ENCODE measurements around the gene TIGD1. TPM values are rescaled to one million over a fixed set of nuclear protein-coding genes. Genes with fewer than 3 reads are reported as not detected.
A peak's percentile ranks its signal among the peaks of the same experiment; 100 is the strongest.
"Not testable (repeated sequence)": the region's sequence is repeated elsewhere in the genome, so short reads cannot be mapped to it uniquely, and the experiment has no call there.

The TIGD1 gene
- total RNA-seq, 1 donor = 7.8 TPM

- no peak for DNase-seq (ENCODE audit: low read depth)
- no peak overlapping the region for H3K4me3 ChIP-seq (ENCODE audit: low read depth, low read length)
- TF ChIP-seq CTCF (IDR thresholded peaks at IDR 0.05; ENCODE audit: insufficient read depth, low read length) = no peak
Measured at GRCh38 chr2:232573771-232574435, 23.5 kb upstream of the TIGD1 start.

- no peak for DNase-seq (ENCODE audit: low read depth)
- H3K4me3 ChIP-seq (ENCODE audit: low read depth, low read length) = no peak overlapping the region
- TF ChIP-seq CTCF (IDR thresholded peaks at IDR 0.05; ENCODE audit: insufficient read depth, low read length) = no peak
Measured at GRCh38 chr2:232573042-232573441, 22.7 kb upstream of the TIGD1 start.

GRCh38 chr2:232571026-232571474 is 20.7 kb upstream of the TIGD1 start:
- peak; percentile 18 for DNase-seq (ENCODE audit: low read depth)
- no peak for TF ChIP-seq CTCF (IDR thresholded peaks at IDR 0.05; ENCODE audit: insufficient read depth, low read length)
- H3K4me3 ChIP-seq (ENCODE audit: low read depth, low read length) = no peak overlapping the region

GRCh38 chr2:232570481-232570880 is 20.1 kb upstream of the TIGD1 start:
- not testable (repeated sequence) for H3K4me3 ChIP-seq (ENCODE audit: low read depth, low read length); DNase-seq (ENCODE audit: low read depth)

- H3K4me3 ChIP-seq (ENCODE audit: low read depth, low read length) = no peak overlapping the region
- no peak for DNase-seq (ENCODE audit: low read depth)
- no peak for TF ChIP-seq CTCF (IDR thresholded peaks at IDR 0.05; ENCODE audit: insufficient read depth, low read length)
Measured at GRCh38 chr2:232569541-232569940, 19.2 kb upstream of the TIGD1 start.

- TF ChIP-seq CTCF (IDR thresholded peaks at IDR 0.05; ENCODE audit: insufficient read depth, low read length) = no peak
- DNase-seq (ENCODE audit: low read depth) = peak; percentile 94
- H3K4me3 ChIP-seq (ENCODE audit: low read depth, low read length) = no peak overlapping the region
Measured at GRCh38 chr2:232568161-232568560, 17.8 kb upstream of the TIGD1 start.

- no peak overlapping the region for H3K4me3 ChIP-seq (ENCODE audit: low read depth, low read length)
- peak; percentile 31 for DNase-seq (ENCODE audit: low read depth)
- TF ChIP-seq CTCF (IDR thresholded peaks at IDR 0.05; ENCODE audit: insufficient read depth, low read length) = no peak
Measured at GRCh38 chr2:232567721-232568120, 17.4 kb upstream of the TIGD1 start.

Measured in fibroblast of the aortic adventitia (primary cell).